GM12878 (cell line): ENCODE results near the gene CYP4V2. TPM values are rescaled to one million over a fixed set of nuclear protein-coding genes. Genes with fewer than 3 reads are reported as not detected.

Source experiments
- ATAC-seq: fragments of 200-7000 bp; cut with Tn5 transposase; 3 replicates; pipeline ENCODE4 v1.9.1; 2020; ENCODE audit warnings: mild to moderate bottlenecking, moderate library complexity
- BruUV-seq: library from RNA; stranded (reverse); fragments of 400-500 nt; replicated peaks from 2 replicates; lab custom pipeline; 2021; lab: Mats Ljungman, UMichigan
- CTCF ChIA-PET: fragments of 300-600 bp; sonication (Branson Sonifier 250); formaldehyde crosslinking; extraction: SDS; loops from one replicate; lab custom pipeline; 2021; ENCODE audit warnings: inconsistent platforms; lab: Yijun Ruan, JAX
- POLR2A ChIA-PET: fragments of 350-600 bp; formaldehyde crosslinking; extraction: SDS; loops from one replicate; lab custom pipeline; 2021; ENCODE audit warnings: inconsistent platforms; lab: Charles Lee
- RAD21 ChIA-PET: fragments of 300-600 bp; sonication (Branson Sonifier 250); formaldehyde crosslinking; loops from one replicate; lab custom pipeline; 2023; ENCODE audit warnings: antibody characterized with exemption; ENCODE audit not compliant: unreplicated experiment; lab: Charles Lee
- SMC1A ChIA-PET: fragments of 300-600 bp; sonication (Branson Sonifier 250); formaldehyde crosslinking; loops from one replicate; lab custom pipeline; 2023; ENCODE audit not compliant: unreplicated experiment, uncharacterized antibody; lab: Charles Lee
- DNase-seq: peaks from one replicate; pipeline ENCODE4 v3.0.0-alpha.2; 2011; ENCODE audit warnings: low read depth, low spot score
- FAIRE-seq: peaks from 3 replicates; lab custom pipeline; 2011; peaks lifted over from hg19 to GRCh38; lab: Jason Lieb, UNC
- H2AFZ ChIP-seq: 2 replicates; pipeline ENCODE4 v1.6.0; 2011; ENCODE audit warnings: low read depth, low read length, control low read depth; ENCODE audit not compliant: control insufficient read depth
- H3K27ac ChIP-seq: 2 replicates; pipeline ENCODE4 v1.5.1; 2011; ENCODE audit warnings: control low read depth; ENCODE audit not compliant: control insufficient read depth, insufficient read depth
- H3K27me3 ChIP-seq, 2 experiments: replicated peaks in 1 of 2; 2 replicates each; pipeline versions ENCODE4 v1.6.0 to v1.6.1; 2011; ENCODE audit warnings: low read length in 1 of 2; ENCODE audit not compliant: control insufficient read depth in 2 of 2, insufficient read depth in 2 of 2
- H3K36me3 ChIP-seq, 2 experiments: 2 replicates each; pipeline ENCODE4 v1.5.1; 2011; ENCODE audit warnings: low read length in 1 of 2; ENCODE audit not compliant: control insufficient read depth in 2 of 2, insufficient read depth in 2 of 2
- H3K4me1 ChIP-seq: 2 replicates; pipeline ENCODE4 v1.6.1; 2011; ENCODE audit warnings: mild to moderate bottlenecking, low read length, moderate library complexity, mixed read lengths; ENCODE audit not compliant: control insufficient read depth, insufficient read depth
- H3K4me2 ChIP-seq: 2 replicates; pipeline ENCODE4 v1.6.0; 2011; ENCODE audit warnings: control low read depth; ENCODE audit not compliant: control insufficient read depth, insufficient read depth
- H3K4me3 ChIP-seq: fragments of 200-600 bp; sonication (generic); 2 replicates; pipeline ENCODE4 v1.5.1; 2016
- H3K79me2 ChIP-seq: 2 replicates; pipeline ENCODE4 v1.6.0; 2011; ENCODE audit warnings: low read length; ENCODE audit not compliant: control insufficient read depth, insufficient read depth
- H3K9ac ChIP-seq: 2 replicates; pipeline ENCODE4 v1.8.0; 2011; ENCODE audit warnings: low read length, control low read depth, mixed read lengths; ENCODE audit not compliant: control insufficient read depth, insufficient read depth
- H3K9me3 ChIP-seq: replicated peaks from 3 replicates; pipeline ENCODE4 v1.5.1; 2011; ENCODE audit warnings: mild to moderate bottlenecking, low read length; ENCODE audit not compliant: control insufficient read depth, insufficient read depth
- H4K20me1 ChIP-seq: 2 replicates; pipeline ENCODE4 v1.6.0; 2011; ENCODE audit not compliant: control insufficient read depth, insufficient read depth
- ATF2 ChIP-seq: IDR thresholded peaks from 2 replicates; pipeline ENCODE4 v1.6.1; 2012; ENCODE audit warnings: low read length, inconsistent platforms
- CEBPB ChIP-seq, 2 experiments: fragments of 150-350 bp in 1 of 2; IDR thresholded peaks; 2 replicates each; pipeline ENCODE4 v1.6.1; 2012 to 2014; ENCODE audit warnings: low read depth in 2 of 2, low read length in 2 of 2, borderline replicate concordance in 1 of 2, inconsistent platforms in 1 of 2
- ESRRA ChIP-seq: IDR thresholded peaks from 2 replicates; pipeline ENCODE4 v1.6.1; 2012; ENCODE audit warnings: mild to moderate bottlenecking, low read length, improper control_type of control experiment
- FOXM1 ChIP-seq: IDR thresholded peaks from 2 replicates; pipeline ENCODE4 v1.6.1; 2012; ENCODE audit warnings: low read depth, mild to moderate bottlenecking, inconsistent platforms, low read length, moderate library complexity
- GATAD2B ChIP-seq: fragments of 450-650 bp; conservative IDR thresholded peaks from 2 replicates; pipeline ENCODE4 v1.6.1; 2017; ENCODE audit warnings: low read depth, mild to moderate bottlenecking, moderate library complexity
- JUNB ChIP-seq: IDR thresholded peaks from 2 replicates; pipeline ENCODE4 v1.6.1; 2016; ENCODE audit warnings: antibody characterized with exemption, mild to moderate bottlenecking
- MYC ChIP-seq: IDR thresholded peaks from 2 replicates; pipeline ENCODE4 v1.6.1; 2011; ENCODE audit warnings: mild to moderate bottlenecking, low read length, moderate library complexity, inconsistent platforms; ENCODE audit not compliant: insufficient read depth, insufficient replicate concordance, insufficient read length, severe bottlenecking
- PAX5 ChIP-seq: IDR thresholded peaks from 2 replicates; pipeline ENCODE4 v1.6.1; 2011; ENCODE audit warnings: low read depth, low read length, borderline replicate concordance
- PAX8 ChIP-seq: fragments of 450-650 bp; IDR thresholded peaks from 2 replicates; pipeline ENCODE4 v1.6.1; 2017; ENCODE audit warnings: mild to moderate bottlenecking, moderate library complexity
- RUNX3 ChIP-seq: IDR thresholded peaks from 2 replicates; pipeline ENCODE4 v1.6.1; 2012; ENCODE audit warnings: low read length, inconsistent platforms
- STAT1 ChIP-seq: fragments of 450-650 bp; conservative IDR thresholded peaks from 2 replicates; pipeline ENCODE4 v1.6.1; 2014; ENCODE audit warnings: antibody characterized with exemption, mild to moderate bottlenecking
- STAT3 ChIP-seq: IDR thresholded peaks from 2 replicates; pipeline ENCODE4 v1.6.1; 2011; ENCODE audit warnings: low read depth, low read length, improper control_type of control experiment
- ZBED1 ChIP-seq: IDR thresholded peaks from 2 replicates; pipeline ENCODE4 v1.6.1; 2016; ENCODE audit warnings: borderline replicate concordance
- ZBTB11 ChIP-seq: fragments of 450-650 bp; formaldehyde crosslinking; IDR thresholded peaks from 2 replicates; pipeline ENCODE4 v1.5.0; 2022; ENCODE audit warnings: mild to moderate bottlenecking, missing genetic modification characterization
- ZBTB40 ChIP-seq: fragments of 450-650 bp; IDR thresholded peaks from 2 replicates; pipeline ENCODE4 v1.6.1; 2016; ENCODE audit warnings: mild to moderate bottlenecking, moderate library complexity, borderline replicate concordance
- WGBS: methylation state at CpG from one replicate; pipeline ENCODE4 v1.1.6; 2016; ENCODE audit warnings: low lambda C conversion rate; ENCODE audit not compliant: insufficient replicate concordance, insufficient coverage; ENCODE audit errors: missing lambda C conversion rate; 5-methylcytosine and 5-hydroxymethylcytosine counted together
- in situ Hi-C: fragments of 300-500 bp; cut with MboI; formaldehyde crosslinking; loops from 9 replicates; pipeline ENCODE4 v1.14.3; 2018; ENCODE audit warnings: mixed read lengths
- intact Hi-C: fragments of 100-400 bp; cut with micrococcal nuclease; formaldehyde crosslinking; loops from one replicate; pipeline ENCODE4 v1.14.2; 2022; ENCODE audit not compliant: unreplicated experiment
- polyA plus RNA-seq, 11 experiments: library from polyadenylated mRNA; depleted of rRNA in 4 of 11; unstranded in 6 of 11; stranded (reverse) in 5 of 11; fragments of >200 nt; fragmentation: Nextera tagmentation in 4 of 11; fragmentation: Illumina TruSeq in 1 of 11; extraction: Ambion mirVana in 4 of 11; extraction: Trizol in 1 of 11; gene quantifications; 1 replicate in 1 of 11; 2 replicates in 10 of 11; pipeline versions ENCODE4 v1.2.1 to v1.2.3, GENCODE V29; 2011 to 2016; ENCODE audit warnings: inconsistent platforms in 2 of 11, missing spikeins in 2 of 11, low read depth in 1 of 11
- total RNA-seq, 4 experiments: library from RNA; depleted of rRNA in 3 of 4; stranded (reverse); fragments of >200 nt in 3 of 4; fragmentation: Illumina TruSeq in 1 of 4; extraction: Trizol in 1 of 4; gene quantifications; 2 replicates each; pipeline versions ENCODE4 v1.2.1 to v1.2.3, GENCODE V29; 2013 to 2021

The CYP4V2 gene
- total and polyA plus RNA-seq, 10 of the 15 experiments (the other 5 are each of a cell fraction or from before 2014, with no cell fraction given): 1.2 to 8.2 (median 6.8) TPM

GRCh38 chr4:186202490-186203140, 11.2 kb downstream of the CYP4V2 start (continued):
- no peak for TF ChIP-seq STAT1

- Histone ChIP-seq H3K27ac (no peak overlapping the region), H3K4me2 (no peak overlapping the region), H2AFZ (no peak overlapping the region), H3K4me3 (no peak overlapping the region), H3K79me2 (no peaks in the 10 kb centered on the region), H3K9me3 (no peaks in the 10 kb centered on the region), H3K4me1 (no peaks in the 10 kb centered on the region), H3K27me3 (no peaks in the 10 kb centered on the region), H3K36me3 (no peaks in the 10 kb centered on the region), H3K9ac (no peak overlapping the region), H4K20me1 (no peaks in the 10 kb centered on the region)
- in situ Hi-C loops: no loop called here
- ATAC-seq (no peak), DNase-seq (no peak), FAIRE-seq (no peak)
- 84% methylated on average over 12 of the region's 12 CpGs for WGBS
- POLR2A ChIA-PET: no interaction called here
- BruUV-seq: no TSS peak
- SMC1A ChIA-PET: no interaction called here
- CTCF ChIA-PET: no interaction called here
- RAD21 ChIA-PET: no interaction called here
- intact Hi-C loops: no loop called here
- TF ChIP-seq JUNB: no peak
- TF ChIP-seq STAT3: no peak
- TF ChIP-seq CEBPB (IDR thresholded peaks at IDR 0.05; ENCODE audit: borderline replicate concordance in 1 of 2, low read depth in 2 of 2, low read length in 2 of 2): no peak
- TF ChIP-seq PAX8: no peak
- TF ChIP-seq RUNX3: no peak
- no peak for TF ChIP-seq MYC
- TF ChIP-seq ZBTB11 (CRISPR knock-in tag): no peak
- TF ChIP-seq ZBTB40: no peak
- no peak for TF ChIP-seq ESRRA
- TF ChIP-seq PAX5: no peak
- no peak for TF ChIP-seq GATAD2B
- TF ChIP-seq FOXM1: no peak
- no peak for TF ChIP-seq ATF2
- TF ChIP-seq ZBED1: no peak
These were observed 12.0 kb downstream of the CYP4V2 start for GRCh38 chr4:186203406-186203805.
